ENCODE measurements around the gene ARF3. TPM values are rescaled to one million over a fixed set of nuclear protein-coding genes. Genes with fewer than 3 reads are reported as not detected.

Gene ARF3
- total and polyA plus RNA-seq, 4 donors, result 14.1 to 29.5 (median 19.4) TPM

GRCh38 chr12:48947727-48948126 is 9.6 kb downstream of the ARF3 start:
- TF ChIP-seq HNF4A (conservative IDR thresholded peaks at IDR 0.05), result no peak
- TF ChIP-seq, protein P1, sequence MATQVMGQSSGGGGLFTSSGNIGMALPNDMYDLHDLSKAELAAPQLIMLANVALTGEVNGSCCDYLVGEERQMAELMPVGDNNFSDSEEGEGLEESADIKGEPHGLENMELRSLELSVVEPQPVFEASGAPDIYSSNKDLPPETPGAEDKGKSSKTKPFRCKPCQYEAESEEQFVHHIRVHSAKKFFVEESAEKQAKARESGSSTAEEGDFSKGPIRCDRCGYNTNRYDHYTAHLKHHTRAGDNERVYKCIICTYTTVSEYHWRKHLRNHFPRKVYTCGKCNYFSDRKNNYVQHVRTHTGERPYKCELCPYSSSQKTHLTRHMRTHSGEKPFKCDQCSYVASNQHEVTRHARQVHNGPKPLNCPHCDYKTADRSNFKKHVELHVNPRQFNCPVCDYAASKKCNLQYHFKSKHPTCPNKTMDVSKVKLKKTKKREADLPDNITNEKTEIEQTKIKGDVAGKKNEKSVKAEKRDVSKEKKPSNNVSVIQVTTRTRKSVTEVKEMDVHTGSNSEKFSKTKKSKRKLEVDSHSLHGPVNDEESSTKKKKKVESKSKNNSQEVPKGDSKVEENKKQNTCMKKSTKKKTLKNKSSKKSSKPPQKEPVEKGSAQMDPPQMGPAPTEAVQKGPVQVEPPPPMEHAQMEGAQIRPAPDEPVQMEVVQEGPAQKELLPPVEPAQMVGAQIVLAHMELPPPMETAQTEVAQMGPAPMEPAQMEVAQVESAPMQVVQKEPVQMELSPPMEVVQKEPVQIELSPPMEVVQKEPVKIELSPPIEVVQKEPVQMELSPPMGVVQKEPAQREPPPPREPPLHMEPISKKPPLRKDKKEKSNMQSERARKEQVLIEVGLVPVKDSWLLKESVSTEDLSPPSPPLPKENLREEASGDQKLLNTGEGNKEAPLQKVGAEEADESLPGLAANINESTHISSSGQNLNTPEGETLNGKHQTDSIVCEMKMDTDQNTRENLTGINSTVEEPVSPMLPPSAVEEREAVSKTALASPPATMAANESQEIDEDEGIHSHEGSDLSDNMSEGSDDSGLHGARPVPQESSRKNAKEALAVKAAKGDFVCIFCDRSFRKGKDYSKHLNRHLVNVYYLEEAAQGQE (IDR thresholded peaks at IDR 0.05), result no peak
- TF ChIP-seq GABPA (IDR thresholded peaks at IDR 0.05 in 1 of 2, conservative IDR thresholded peaks at IDR 0.05 in 1 of 2), result no peak
- TF ChIP-seq, protein P2, sequence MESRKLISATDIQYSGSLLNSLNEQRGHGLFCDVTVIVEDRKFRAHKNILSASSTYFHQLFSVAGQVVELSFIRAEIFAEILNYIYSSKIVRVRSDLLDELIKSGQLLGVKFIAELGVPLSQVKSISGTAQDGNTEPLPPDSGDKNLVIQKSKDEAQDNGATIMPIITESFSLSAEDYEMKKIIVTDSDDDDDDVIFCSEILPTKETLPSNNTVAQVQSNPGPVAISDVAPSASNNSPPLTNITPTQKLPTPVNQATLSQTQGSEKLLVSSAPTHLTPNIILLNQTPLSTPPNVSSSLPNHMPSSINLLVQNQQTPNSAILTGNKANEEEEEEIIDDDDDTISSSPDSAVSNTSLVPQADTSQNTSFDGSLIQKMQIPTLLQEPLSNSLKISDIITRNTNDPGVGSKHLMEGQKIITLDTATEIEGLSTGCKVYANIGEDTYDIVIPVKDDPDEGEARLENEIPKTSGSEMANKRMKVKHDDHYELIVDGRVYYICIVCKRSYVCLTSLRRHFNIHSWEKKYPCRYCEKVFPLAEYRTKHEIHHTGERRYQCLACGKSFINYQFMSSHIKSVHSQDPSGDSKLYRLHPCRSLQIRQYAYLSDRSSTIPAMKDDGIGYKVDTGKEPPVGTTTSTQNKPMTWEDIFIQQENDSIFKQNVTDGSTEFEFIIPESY (IDR thresholded peaks at IDR 0.05), result no peak
- TF ChIP-seq MAX (IDR thresholded peaks at IDR 0.05), result no peak
- TF ChIP-seq CTCF (IDR thresholded peaks at IDR 0.05; ENCODE audit: low read depth, low read length, missing input control), result no peak
- TF ChIP-seq RAD21 (IDR thresholded peaks at IDR 0.05), result no peak
- TF ChIP-seq FOXA2 (IDR thresholded peaks at IDR 0.05), result no peak
- no peak for TF ChIP-seq HNF4G (IDR thresholded peaks at IDR 0.05)
- TF ChIP-seq RXRA (IDR thresholded peaks at IDR 0.05), result no peak
- TF ChIP-seq EGR1 (IDR thresholded peaks at IDR 0.05; ENCODE audit: low read depth in 2 of 2), result no peak
- no peak for TF ChIP-seq SP1 (IDR thresholded peaks at IDR 0.05)
- TF ChIP-seq FOXA1 (IDR thresholded peaks at IDR 0.05), result no peak
- TF ChIP-seq NR2F2 (IDR thresholded peaks at IDR 0.05), result no peak
- no peak for TF ChIP-seq TAF1 (conservative IDR thresholded peaks at IDR 0.05)
- no peak for TF ChIP-seq YY1 (IDR thresholded peaks at IDR 0.05)
- no peak for TF ChIP-seq JUND (IDR thresholded peaks at IDR 0.05)
- Histone ChIP-seq H3K9ac (ENCODE audit: low read depth in 1 of 2, low read length in 2 of 2) (no peak overlapping the region), H3K27me3 (ENCODE audit: control insufficient read depth in 4 of 4, insufficient read depth in 4 of 4, low read length in 3 of 4) (no peaks in the 10 kb centered on the region), H3K27ac (ENCODE audit: low read depth in 1 of 2, low read length in 2 of 2) (no peak overlapping the region), H3K4me3 (ENCODE audit: low read depth in 1 of 3, low read length in 3 of 3) (no peak overlapping the region), H3K9me3 (ENCODE audit: control insufficient read depth in 4 of 4, low read length in 3 of 4) (no peaks in the 10 kb centered on the region), H3K36me3 (ENCODE audit: control insufficient read depth in 4 of 4, insufficient read depth in 3 of 4, low read depth in 1 of 4, low read length in 3 of 4) (peaks cover 0 to 4% (median 0%) of the 10 kb centered on the region in 4 donors), H3K4me1 (ENCODE audit: control insufficient read depth in 4 of 4, insufficient read depth in 4 of 4, low read length in 3 of 4) (no peaks in the 10 kb centered on the region)
- WGBS, result 86% methylated on average over 3 of the region's 3 CpGs
- DNase-seq (ENCODE audit: low spot score), result no peak

DNA sequence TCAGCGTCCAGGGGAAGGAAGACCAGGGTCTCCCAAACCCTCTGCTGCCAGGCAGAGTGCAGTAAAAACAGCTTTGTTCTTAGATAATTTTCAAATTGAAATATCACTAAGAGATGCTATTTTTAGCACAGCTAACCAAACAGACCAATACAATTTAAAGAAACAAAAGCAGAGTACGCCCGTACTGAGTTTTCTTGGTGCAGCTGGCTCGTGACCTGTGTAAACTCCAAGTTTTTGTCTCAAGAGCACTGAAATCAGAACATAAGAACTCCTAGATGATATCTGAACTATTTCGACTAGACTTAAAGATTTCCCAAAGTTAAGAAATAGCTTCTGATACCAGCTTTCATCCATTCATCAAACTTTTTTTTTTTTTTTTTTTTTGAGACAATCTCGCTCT is 10.3 kb downstream of the ARF3 start:
- DNase-seq (ENCODE audit: low spot score), result no peak
- Histone ChIP-seq H3K4me3 (ENCODE audit: low read depth in 1 of 3, low read length in 3 of 3) (no peak overlapping the region), H3K27me3 (ENCODE audit: control insufficient read depth in 4 of 4, insufficient read depth in 4 of 4, low read length in 3 of 4) (no peaks in the 10 kb centered on the region), H3K27ac (ENCODE audit: low read depth in 1 of 2, low read length in 2 of 2) (no peak overlapping the region), H3K4me1 (ENCODE audit: control insufficient read depth in 4 of 4, insufficient read depth in 4 of 4, low read length in 3 of 4) (no peaks in the 10 kb centered on the region), H3K9ac (ENCODE audit: low read depth in 1 of 2, low read length in 2 of 2) (no peak overlapping the region), H3K9me3 (ENCODE audit: control insufficient read depth in 4 of 4, low read length in 3 of 4) (no peaks in the 10 kb centered on the region), H3K36me3 (ENCODE audit: control insufficient read depth in 4 of 4, insufficient read depth in 3 of 4, low read depth in 1 of 4, low read length in 3 of 4) (peaks cover 0 to 4% (median 0%) of the 10 kb centered on the region in 4 donors)
- no peak for TF ChIP-seq TAF1 (conservative IDR thresholded peaks at IDR 0.05)
- WGBS, result 90% methylated on average over 6 of the region's 6 CpGs
